ENCODE data around the gene KCNQ1.

Gene KCNQ1

DNA sequence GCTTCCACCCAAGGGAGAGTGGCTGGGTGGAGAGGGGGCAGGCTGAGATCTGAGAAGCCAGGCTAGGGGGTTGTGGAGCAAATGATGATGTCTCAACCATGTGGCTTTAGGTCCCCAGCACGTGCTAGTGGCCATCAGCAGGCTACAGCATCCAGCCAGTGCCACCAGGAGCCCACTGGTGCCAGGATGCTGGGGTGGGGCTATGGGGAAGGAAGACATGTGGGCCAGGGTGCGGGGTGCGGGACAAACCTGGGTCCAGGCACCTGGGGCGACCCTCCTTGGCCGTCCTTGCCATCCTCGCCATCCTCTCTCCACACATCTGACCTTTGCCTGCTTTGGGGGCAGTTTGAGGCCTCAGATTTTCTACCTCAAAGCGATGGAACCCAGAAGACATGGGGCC, 104.3 kb downstream of the KCNQ1 start:
- no peak for TF ChIP-seq POLR2A (IDR thresholded peaks at IDR 0.05; ENCODE audit: low read length)
- TF ChIP-seq GATA1 (IDR thresholded peaks at IDR 0.05; ENCODE audit: low read depth, low read length) = no peak
- DNase-seq = no peak

DNA sequence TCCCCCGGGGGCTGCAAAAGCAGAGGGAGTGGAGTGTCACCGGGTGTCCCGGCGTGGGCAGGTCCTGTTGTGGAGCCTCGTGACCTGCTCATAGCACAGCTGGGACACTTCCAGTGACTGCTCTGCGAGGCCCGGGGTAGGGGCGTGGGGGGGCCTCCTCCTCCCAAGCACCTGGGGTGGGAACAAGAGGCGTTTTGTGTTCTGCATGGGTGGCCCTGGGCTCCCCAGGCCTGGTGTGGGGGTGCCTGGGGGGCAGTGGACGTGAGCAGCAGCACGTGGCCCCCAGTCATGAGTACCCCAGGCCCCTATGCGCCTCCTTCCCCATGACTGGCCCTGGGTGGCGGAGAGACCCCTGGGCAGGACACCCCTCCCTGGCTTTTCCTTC, 104.7 kb downstream of the KCNQ1 start:
- no peak for DNase-seq

DNA sequence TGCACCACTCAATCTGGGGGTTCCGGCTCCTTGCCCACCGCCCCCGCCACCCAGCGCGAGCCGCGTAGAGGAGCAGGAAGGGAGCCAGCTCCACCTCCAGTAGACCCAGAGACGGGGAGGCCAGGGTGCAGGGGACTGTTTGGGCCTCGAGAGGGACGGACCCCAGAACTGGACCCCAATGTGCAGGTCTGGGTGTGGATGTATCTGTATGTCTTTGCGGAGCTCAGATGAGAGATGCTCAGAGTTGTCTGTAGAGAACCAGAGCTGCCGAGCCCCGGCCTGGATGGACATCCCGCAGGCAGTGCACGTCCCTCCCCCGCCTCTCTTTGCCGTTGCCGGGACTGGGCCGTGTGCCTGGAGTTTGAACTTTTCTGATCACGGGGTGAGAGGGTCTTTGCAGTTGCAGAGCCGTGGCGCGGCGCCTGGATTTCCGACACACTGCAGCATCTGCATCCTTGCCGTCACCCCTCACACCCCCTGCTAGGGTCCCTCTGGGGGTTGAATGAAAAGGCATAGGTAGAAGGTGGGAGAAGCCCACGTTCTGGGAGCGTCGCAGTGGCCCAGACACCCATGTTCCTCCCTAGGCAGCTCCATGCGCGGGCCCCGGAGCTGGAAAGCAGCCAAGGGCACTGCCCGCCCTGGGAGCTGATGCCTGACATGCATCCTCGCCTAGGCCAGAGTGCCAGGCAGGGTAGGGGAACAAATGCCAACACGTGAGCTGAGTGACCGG, 105.2 kb downstream of the KCNQ1 start:
- DNase-seq = no peak
- TF ChIP-seq POLR2A (IDR thresholded peaks at IDR 0.05; ENCODE audit: low read length) (no peak), GATA1 (IDR thresholded peaks at IDR 0.05; ENCODE audit: low read depth, low read length) (no peak)

More for the DNA sequence above, 104.7 kb downstream of the KCNQ1 start:
- no peak for TF ChIP-seq POLR2A (IDR thresholded peaks at IDR 0.05; ENCODE audit: low read length)
- TF ChIP-seq GATA1 (IDR thresholded peaks at IDR 0.05; ENCODE audit: low read depth, low read length) = no peak

DNA sequence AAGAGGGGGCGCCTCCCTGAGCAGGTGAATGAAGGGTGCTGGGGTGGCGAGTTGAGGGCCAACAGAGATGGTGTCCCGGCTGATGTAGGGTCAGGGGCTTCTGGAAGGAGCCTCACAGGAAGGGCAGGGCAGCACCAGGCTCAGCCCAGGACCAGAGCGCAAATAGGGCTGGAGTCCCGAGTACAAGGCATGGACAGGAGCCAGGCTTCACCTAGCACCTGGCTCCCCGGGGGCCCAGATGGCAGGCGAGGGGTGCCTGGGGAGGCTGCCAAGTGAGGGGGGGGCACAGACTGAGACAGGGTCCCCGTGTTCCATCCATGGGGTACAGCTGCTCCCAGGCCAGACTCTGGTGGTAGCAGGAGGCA, 105.8 kb downstream of the KCNQ1 start:
- no peak for DNase-seq
- TF ChIP-seq GATA1 (IDR thresholded peaks at IDR 0.05; ENCODE audit: low read depth, low read length) = no peak
- no peak for TF ChIP-seq POLR2A (IDR thresholded peaks at IDR 0.05; ENCODE audit: low read length)

DNA sequence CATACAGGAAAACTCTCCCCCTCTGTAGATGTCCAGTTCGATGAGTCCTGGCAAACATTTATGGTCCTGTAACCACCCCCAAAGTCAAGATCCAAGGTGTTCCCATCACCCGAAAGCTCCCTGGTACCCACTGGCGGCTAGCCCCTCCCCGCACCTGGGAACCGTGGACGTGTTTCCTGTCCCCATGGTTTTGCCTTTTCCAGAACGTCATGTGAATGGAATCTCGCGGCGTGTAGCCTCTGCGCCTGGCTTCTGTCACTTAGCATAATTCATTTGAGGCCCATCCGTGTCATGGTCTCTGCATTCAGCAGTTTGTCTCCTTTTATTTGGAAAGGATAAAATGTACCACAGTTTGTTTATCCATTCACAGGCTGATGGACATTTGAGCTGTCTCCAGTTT, 106.3 kb downstream of the KCNQ1 start:
- no peak for DNase-seq

DNA sequence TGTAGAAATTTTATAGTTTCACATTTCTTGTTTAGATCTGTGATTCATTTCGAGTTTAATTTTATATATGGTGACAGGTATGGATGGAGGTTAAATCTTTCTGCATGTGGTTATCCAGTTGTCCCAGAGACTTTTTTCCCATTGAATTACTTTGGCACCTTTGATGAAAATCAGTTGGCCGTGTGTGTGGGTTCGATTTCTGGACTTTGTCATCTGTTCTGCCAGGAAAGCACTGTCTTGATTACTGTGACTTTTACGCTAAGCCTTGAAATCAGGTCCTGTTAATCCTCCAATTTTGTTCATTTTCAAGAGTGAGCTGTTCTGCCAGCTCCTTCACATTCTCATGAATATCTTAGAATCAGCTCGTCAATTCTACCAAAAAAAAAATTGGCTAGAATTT, 107.4 kb downstream of the KCNQ1 start:
- no peak for DNase-seq
- TF ChIP-seq POLR2A (IDR thresholded peaks at IDR 0.05; ENCODE audit: low read length) = no peak
- no peak for TF ChIP-seq GATA1 (IDR thresholded peaks at IDR 0.05; ENCODE audit: low read depth, low read length)

More for the DNA sequence above, 106.3 kb downstream of the KCNQ1 start:
- TF ChIP-seq POLR2A (IDR thresholded peaks at IDR 0.05; ENCODE audit: low read length) = no peak
- TF ChIP-seq GATA1 (IDR thresholded peaks at IDR 0.05; ENCODE audit: low read depth, low read length) = no peak

DNA sequence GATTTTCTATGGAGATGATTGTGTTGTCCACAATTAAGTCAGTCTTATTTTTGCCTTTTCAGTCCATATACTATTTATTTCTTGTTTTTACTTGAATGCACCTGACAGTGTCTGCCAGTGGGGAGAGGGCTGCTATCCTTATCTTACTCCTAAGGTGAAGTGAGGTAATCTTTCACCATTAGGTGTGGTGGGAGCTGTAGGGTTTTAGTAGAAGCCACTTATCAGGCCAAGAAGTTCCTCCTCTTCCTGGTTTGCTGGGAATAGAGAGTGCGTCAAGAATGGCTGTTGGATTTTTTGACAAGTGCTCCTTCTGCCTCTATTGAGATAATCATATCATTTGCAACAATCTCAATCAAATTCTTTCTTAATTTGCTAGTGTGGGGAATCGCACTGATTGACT, 108.4 kb downstream of the KCNQ1 start:
- TF ChIP-seq GATA1 (IDR thresholded peaks at IDR 0.05; ENCODE audit: low read depth, low read length) (no peak), POLR2A (IDR thresholded peaks at IDR 0.05; ENCODE audit: low read length) (no peak)
- no peak for DNase-seq

DNA sequence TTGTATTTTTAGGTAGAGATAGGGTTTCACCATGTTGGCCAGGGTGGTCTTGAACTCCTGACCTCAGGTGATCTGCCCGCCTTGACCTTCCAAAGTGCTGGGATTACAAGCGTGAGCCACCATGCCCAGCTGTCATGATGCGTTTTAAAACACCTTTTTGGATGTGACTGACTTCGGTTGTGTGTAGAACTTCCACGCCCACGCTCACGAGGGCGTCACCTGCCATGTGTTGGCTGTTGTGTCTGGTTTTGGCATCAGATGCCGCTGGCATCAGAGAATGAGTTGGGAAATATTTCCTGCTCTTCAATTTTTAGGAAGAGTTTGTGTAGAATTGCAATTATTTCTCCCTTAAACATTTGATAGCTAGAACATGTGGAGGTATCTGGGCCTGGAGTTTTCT, 109.1 kb downstream of the KCNQ1 start:
- DNase-seq = no peak
- TF ChIP-seq POLR2A (IDR thresholded peaks at IDR 0.05; ENCODE audit: low read length) (no peak), GATA1 (IDR thresholded peaks at IDR 0.05; ENCODE audit: low read depth, low read length) (no peak)

DNA sequence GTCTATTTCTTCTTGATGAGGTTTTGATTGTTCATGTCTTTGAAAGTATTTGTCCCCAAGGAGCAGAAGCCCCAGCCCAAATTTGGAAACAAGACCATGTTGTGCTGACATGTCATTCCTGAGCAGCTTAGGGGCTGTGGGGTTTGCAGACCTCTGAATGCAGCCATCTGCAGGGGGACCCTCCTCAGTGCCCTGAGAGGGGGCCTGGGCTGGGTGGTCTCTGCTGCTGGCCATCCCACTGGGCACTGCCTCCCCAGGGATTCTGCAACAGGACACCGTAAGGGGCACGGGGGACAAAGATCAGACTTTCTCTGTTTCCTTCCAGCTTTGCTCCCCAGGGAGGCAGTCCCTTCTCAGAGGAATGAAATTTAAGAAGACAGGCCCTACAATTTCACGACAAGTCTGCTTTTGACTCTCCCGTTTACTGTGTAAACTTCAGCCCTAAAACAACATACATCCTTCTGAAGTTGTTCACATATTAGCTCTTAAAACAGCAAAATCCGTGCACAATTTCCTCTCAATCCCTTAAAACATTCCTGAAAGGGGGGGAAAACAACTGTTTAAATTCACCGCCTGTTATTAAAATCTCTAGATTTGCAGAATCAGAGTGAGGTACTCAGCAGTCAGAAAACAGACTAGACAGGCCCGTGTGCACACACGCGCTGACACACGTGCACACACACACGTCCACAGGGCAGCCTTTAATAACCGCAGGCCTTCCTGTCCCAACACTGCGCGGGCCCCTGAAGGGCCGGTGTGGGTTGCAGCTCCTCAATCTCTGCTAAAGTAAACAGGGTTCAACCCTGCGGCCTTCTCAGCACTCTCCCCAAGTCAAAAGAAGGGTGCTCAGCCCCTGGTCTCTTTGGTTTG, 109.8 kb downstream of the KCNQ1 start:
- no peak for DNase-seq
- no peak for TF ChIP-seq GATA1 (IDR thresholded peaks at IDR 0.05; ENCODE audit: low read depth, low read length)
- TF ChIP-seq POLR2A (IDR thresholded peaks at IDR 0.05; ENCODE audit: low read length) = no peak

DNA sequence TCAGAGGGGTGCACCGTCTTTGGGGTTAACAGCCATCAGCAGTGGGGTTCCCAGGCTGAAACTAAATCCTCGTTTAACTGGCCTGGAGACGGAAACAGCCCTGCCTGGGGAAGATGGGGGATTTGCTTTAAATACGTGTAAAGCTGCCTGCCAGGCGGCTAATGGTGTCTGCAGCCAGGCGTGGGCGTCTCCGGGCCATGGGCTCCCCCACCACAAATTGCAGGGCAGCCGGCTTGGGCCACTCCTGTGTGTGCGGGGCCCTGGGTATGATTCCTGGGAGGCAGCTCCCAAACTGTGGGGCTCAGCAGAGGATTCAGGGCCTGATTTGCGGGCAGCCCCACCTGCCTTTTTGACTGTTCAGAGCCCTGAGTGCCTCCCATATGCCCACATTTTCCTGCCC, 110.5 kb downstream of the KCNQ1 start:
- DNase-seq = no peak
- no peak for TF ChIP-seq POLR2A (IDR thresholded peaks at IDR 0.05; ENCODE audit: low read length)

DNA sequence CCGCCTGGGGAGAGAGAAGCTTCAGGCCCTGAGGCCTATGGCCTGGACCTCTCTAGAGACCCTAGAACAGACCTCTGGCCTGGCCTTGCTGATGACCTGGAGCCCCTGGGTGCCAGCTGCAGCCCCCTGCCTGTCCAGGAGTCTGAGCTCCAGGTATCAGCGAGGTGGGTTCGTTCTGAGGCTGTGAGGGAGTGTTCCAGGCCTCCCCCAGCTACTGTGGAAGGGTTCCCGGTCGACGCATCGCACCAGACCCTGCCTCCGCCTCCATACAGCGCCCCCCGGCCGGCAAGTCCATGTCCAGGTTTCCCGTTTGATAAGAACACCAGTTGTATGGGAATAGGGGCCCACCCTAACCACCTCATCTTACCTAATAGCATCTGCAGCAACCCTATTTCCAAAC, 111.1 kb downstream of the KCNQ1 start:
- no peak for DNase-seq
- TF ChIP-seq GATA1 (IDR thresholded peaks at IDR 0.05; ENCODE audit: low read depth, low read length) (no peak), POLR2A (IDR thresholded peaks at IDR 0.05; ENCODE audit: low read length) (no peak)

DNA sequence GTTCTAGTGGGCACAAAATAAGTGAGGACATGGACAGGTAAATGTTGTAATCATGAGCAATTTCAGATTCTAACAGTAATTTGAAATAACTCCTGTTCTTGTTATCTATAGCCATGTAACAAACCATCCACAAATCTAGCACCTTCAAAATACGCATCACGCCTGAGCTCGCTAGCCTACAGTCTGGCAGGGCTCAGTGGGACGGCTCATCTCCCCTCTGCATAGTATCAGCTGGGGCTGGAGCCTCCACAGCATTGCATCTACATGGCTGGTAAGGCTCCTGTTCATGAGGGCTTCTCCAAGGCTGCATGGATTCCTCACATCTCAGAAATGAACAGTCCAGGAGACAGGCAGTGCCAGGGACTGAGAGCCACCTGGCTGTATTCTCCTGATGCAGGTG, 112.6 kb downstream of the KCNQ1 start:
- DNase-seq = no peak

DNA sequence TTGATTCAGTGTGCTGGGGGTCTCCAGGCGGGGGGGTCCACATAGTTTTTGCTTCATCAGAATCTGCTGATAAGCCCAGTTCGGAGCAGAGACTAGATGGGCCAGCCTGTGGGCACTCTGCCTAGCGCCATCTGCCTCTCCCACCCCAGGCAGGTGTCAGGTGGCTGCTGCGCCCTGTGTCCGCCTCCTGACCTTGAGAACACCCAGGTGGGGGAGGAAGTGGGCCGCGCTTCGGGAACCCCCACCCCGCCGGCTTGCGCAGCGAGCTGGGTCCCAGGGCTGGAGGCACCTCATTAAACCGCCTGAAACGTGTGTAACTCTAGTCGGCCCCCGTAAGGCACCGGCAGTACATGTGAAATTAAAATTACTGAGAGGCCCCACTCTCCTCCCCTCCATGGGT, 113.6 kb downstream of the KCNQ1 start:
- TF ChIP-seq GATA1 (IDR thresholded peaks at IDR 0.05; ENCODE audit: low read depth, low read length) = no peak
- TF ChIP-seq POLR2A (IDR thresholded peaks at IDR 0.05; ENCODE audit: low read length) = no peak
- DNase-seq = no peak

More for the DNA sequence above, 112.6 kb downstream of the KCNQ1 start:
- no peak for TF ChIP-seq GATA1 (IDR thresholded peaks at IDR 0.05; ENCODE audit: low read depth, low read length)
- no peak for TF ChIP-seq POLR2A (IDR thresholded peaks at IDR 0.05; ENCODE audit: low read length)

DNA sequence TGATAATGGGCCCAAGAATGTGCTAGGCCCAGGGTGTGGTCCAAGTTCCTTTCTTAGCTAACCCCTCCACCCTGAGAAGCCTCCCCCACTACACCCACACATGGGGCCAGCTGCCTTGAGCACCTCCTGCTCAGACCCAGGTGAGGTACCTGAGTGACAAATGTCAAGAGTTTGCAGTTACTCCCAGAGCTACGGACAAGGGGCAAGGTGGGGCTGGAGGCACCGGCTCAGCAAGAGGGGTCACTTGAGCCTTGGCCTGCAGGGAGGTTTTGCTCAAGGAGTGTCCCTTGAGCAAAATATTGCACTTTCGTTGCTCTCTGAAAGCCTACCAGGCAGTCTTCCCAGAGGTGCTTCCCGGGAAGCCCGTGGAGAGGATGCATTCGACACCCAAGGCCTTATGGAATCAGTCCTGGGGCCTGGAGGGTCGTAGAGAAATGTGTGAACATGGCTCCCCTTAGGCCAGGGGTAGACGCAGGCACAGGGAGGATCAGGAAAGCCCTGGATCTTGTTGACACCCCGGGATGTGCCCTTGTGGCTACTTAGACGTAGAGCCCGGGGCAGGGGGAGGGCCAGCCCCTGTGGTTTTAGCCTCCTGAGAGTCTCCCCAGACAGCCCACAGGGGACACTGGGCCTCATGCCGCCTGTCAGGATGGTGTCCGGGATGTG, 114.2 kb downstream of the KCNQ1 start:
- TF ChIP-seq POLR2A (IDR thresholded peaks at IDR 0.05; ENCODE audit: low read length) (no peak), GATA1 (IDR thresholded peaks at IDR 0.05; ENCODE audit: low read depth, low read length) (no peak)
- DNase-seq = no peak
